Liver (tissue), 1 donor: ENCODE measurements around the gene ENPP1.

ENCODE experiments used
- YY1 ChIP-seq: IDR thresholded peaks from 2 replicates; pipeline ENCODE4 v1.6.1; 2016; ENCODE audit warnings: antibody characterized with exemption, mild to moderate bottlenecking
- TF ChIP-seq, protein P1 (sequence below): IDR thresholded peaks from 2 replicates; pipeline ENCODE4 v1.6.1; 2016; ENCODE audit warnings: antibody characterized with exemption

DNA sequence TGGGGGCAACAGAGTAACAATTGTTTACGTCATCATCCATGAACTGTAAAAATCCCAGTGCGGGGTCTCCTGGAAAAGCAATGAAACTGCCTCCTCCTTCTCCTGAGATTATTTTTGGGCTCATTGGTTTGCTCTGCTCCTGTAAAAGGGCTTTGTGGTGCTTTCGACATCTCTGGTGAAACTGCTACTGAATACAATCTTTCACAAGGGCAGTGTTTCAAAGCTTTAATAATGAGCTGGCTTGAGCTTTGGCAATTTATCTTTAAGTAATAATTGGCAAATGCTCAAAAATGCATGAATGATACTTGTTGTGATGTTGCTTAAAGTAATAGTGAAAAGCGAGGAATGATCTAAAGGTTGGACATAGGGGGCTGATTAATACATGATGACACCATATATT lies 43.5 kb upstream of the ENPP1 start:
- TF ChIP-seq, protein P1, sequence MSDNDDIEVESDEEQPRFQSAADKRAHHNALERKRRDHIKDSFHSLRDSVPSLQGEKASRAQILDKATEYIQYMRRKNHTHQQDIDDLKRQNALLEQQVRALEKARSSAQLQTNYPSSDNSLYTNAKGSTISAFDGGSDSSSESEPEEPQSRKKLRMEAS = no peak
- TF ChIP-seq YY1 = no peak
